Colon (tissue), 2 donors: ENCODE data around the gene FUT1.

Experiments used
- FAIRE-seq: peaks from 2 replicates; lab custom pipeline; 2012; peaks lifted over from hg19 to GRCh38; lab: Jason Lieb, UNC
- donor health status: control.
- donor health status: control.

FUT1 gene

GRCh38 chr19:48715681-48716171 lies 36.7 kb downstream of the FUT1 start:
- FAIRE-seq: no peak

- FAIRE-seq: no peak
Observed at GRCh38 chr19:48714759-48715675, 37.4 kb downstream of the FUT1 start.

- FAIRE-seq: no peak
Observed at GRCh38 chr19:48713864-48714755, 38.3 kb downstream of the FUT1 start.

- no peak for FAIRE-seq
Observed at GRCh38 chr19:48713041-48713863, 39.2 kb downstream of the FUT1 start.

GRCh38 chr19:48711106-48711662 lies 41.3 kb downstream of the FUT1 start:
- FAIRE-seq: no peak

GRCh38 chr19:48708471-48708870 lies 44.0 kb downstream of the FUT1 start:
- FAIRE-seq: no peak

GRCh38 chr19:48705431-48705830 lies 47.0 kb downstream of the FUT1 start:
- FAIRE-seq: no peak

- no peak for FAIRE-seq
Observed at GRCh38 chr19:48703316-48703715, 49.1 kb downstream of the FUT1 start.

- no peak for FAIRE-seq
Observed at GRCh38 chr19:48702701-48703100, 49.7 kb downstream of the FUT1 start.

GRCh38 chr19:48698046-48698445 lies 54.4 kb downstream of the FUT1 start:
- FAIRE-seq: no peak
